Measurements from ENCODE around the gene AMPH. TPM values are rescaled to one million over a fixed set of nuclear protein-coding genes. Genes with fewer than 3 reads are reported as not detected.

AMPH gene
- total RNA-seq, 4 donors from 2014 or later: 5.0 to 11.8 (median 7.8) TPM

DNA sequence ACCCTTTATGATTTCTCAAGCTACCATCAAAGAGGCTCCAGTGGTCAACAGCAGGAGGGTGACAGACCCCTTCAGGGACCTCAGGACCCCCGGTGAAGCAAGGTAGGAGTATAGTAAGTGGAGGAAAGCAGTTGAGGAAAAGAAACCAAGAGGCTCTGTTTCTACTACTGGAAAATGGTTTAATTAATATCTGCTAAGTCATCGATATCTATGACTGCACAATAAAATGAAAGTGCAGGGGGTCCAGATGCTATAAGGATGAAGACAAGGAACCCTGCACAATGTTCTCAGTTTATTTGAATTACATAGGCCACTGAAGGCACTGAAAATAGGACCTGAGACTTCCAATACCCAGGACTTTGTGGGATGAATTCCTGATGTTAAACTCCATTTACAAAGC is 23.7 kb downstream of the AMPH start:
- Histone ChIP-seq H3K36me3 (no peaks in the 10 kb centered on the region), H3K9me3 (no peaks in the 10 kb centered on the region), H3K4me3 (no peak overlapping the region), H3K27ac (replicated peaks in 1 of 4) (no peak overlapping the region), H3K4me1 (no peaks in the 10 kb centered on the region), H3K27me3 (no peaks in the 10 kb centered on the region)
- intact Hi-C loops (cut with DNase I): no loop called here
- TF ChIP-seq POLR2AphosphoS5 (IDR thresholded peaks at IDR 0.05): no peak
- TF ChIP-seq POLR2A (IDR thresholded peaks at IDR 0.05; ENCODE audit: low read depth): no peak
- no peak for TF ChIP-seq EP300 (IDR thresholded peaks at IDR 0.05)
- TF ChIP-seq, protein P1, sequence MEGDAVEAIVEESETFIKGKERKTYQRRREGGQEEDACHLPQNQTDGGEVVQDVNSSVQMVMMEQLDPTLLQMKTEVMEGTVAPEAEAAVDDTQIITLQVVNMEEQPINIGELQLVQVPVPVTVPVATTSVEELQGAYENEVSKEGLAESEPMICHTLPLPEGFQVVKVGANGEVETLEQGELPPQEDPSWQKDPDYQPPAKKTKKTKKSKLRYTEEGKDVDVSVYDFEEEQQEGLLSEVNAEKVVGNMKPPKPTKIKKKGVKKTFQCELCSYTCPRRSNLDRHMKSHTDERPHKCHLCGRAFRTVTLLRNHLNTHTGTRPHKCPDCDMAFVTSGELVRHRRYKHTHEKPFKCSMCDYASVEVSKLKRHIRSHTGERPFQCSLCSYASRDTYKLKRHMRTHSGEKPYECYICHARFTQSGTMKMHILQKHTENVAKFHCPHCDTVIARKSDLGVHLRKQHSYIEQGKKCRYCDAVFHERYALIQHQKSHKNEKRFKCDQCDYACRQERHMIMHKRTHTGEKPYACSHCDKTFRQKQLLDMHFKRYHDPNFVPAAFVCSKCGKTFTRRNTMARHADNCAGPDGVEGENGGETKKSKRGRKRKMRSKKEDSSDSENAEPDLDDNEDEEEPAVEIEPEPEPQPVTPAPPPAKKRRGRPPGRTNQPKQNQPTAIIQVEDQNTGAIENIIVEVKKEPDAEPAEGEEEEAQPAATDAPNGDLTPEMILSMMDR (IDR thresholded peaks at IDR 0.05): no peak
- WGBS: 92% methylated on average over 2 of the region's 2 CpGs
- DNase-seq (ENCODE audit: extremely low spot score): no peak

DNA sequence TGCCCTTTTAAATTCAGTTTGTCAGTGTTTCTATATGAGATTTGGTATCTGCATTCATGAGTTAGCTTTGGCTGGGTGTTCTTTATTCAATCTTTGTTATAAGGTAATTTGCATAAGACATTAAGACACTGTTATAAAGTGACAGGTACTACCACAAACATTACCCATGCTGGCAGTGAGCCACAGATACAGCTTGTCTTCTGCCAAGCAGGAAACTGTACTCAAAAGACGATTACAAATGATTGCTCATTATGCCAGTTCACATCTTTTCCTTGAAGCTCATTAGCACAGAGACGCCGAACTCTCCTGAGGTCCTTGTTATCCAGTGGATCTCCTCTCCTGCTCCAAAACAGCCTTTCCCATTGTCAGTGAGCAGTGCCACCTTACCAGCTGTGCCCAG is 30.4 kb downstream of the AMPH start:
- no peak for TF ChIP-seq POLR2A (IDR thresholded peaks at IDR 0.05; ENCODE audit: low read depth)
- no peak for TF ChIP-seq EP300 (IDR thresholded peaks at IDR 0.05)
- TF ChIP-seq, protein P1 (IDR thresholded peaks at IDR 0.05): no peak
- no peak for TF ChIP-seq POLR2AphosphoS5 (IDR thresholded peaks at IDR 0.05)
- no peaks in the 10 kb centered on the region for H3K9me3 ChIP-seq
- DNase-seq (ENCODE audit: extremely low spot score): no peak
- WGBS: 78% methylated on average over 3 of the region's 3 CpGs
- H3K36me3 ChIP-seq: no peaks in the 10 kb centered on the region
- no peaks in the 10 kb centered on the region for H3K27me3 ChIP-seq
- no peak overlapping the region for H3K27ac ChIP-seq (replicated peaks in 1 of 4)
- H3K4me1 ChIP-seq: no peaks in the 10 kb centered on the region
- H3K4me3 ChIP-seq: no peak overlapping the region
- intact Hi-C loops (cut with DNase I): no loop called here

DNA sequence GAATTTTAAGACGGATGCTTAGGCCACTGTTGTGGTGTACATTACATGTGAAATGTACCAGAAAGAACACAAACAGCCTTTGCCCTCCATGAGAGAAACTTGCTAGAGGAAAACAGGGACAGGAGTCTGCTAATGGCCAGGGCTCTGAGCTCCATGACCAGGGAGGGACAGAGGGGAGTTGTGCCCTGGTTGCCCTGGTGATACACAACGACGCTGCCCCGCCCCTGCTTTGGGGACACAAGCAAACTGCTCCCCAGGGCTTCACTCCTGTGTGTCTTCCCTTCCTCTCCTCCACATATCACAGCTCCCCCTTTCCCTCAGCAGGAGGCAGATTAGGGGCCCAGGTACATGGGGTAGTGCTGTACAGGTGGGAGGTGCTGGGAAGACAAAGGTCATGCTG is 36.2 kb downstream of the AMPH start:
- no peaks in the 10 kb centered on the region for H3K36me3 ChIP-seq
- H3K4me1 ChIP-seq: no peaks in the 10 kb centered on the region
- intact Hi-C loops (cut with DNase I): no loop called here
- H3K27me3 ChIP-seq: no peaks in the 10 kb centered on the region
- H3K9me3 ChIP-seq: no peaks in the 10 kb centered on the region
- H3K27ac ChIP-seq (replicated peaks in 1 of 4): no peak overlapping the region
- no peak overlapping the region for H3K4me3 ChIP-seq
- DNase-seq (ENCODE audit: extremely low spot score): no peak
- WGBS: 65% methylated on average over 4 of the region's 4 CpGs
- TF ChIP-seq POLR2A (IDR thresholded peaks at IDR 0.05; ENCODE audit: low read depth) (no peak), POLR2AphosphoS5 (IDR thresholded peaks at IDR 0.05) (no peak), EP300 (IDR thresholded peaks at IDR 0.05) (no peak)
- TF ChIP-seq, protein P1 (IDR thresholded peaks at IDR 0.05): no peak

DNA sequence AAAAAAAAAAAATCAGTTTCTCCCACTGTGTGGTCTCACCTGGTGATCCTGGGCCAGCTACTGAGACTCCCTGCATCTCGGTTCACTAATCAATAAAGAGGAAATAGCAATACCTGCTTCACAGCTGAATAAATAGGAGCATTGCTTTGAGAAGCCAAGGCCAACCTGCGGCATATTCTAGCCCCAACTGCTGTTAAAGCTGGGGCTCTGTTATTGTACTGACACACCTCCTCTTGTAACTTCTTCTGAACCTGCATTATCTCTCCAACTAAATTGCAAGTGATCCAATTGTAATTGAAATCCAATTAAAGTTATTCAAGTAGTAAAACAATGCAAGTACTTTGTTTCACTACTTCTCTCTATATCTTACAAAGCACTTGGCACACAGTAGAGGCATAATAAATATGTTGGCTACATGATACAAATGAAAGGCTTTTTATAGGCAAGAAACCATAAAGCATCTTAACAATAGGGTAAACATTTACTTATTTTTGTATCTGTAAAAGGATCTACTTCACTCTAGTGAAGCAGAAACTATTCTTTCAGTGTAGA is 38.4 kb downstream of the AMPH start:
- H3K36me3 ChIP-seq: no peaks in the 10 kb centered on the region
- no peaks in the 10 kb centered on the region for H3K9me3 ChIP-seq
- no peak for TF ChIP-seq POLR2AphosphoS5 (IDR thresholded peaks at IDR 0.05)
- TF ChIP-seq, protein P1 (IDR thresholded peaks at IDR 0.05): no peak
- no peak for TF ChIP-seq POLR2A (IDR thresholded peaks at IDR 0.05; ENCODE audit: low read depth)
- TF ChIP-seq EP300 (IDR thresholded peaks at IDR 0.05): no peak
- H3K27ac ChIP-seq (replicated peaks in 1 of 4): no peak overlapping the region
- H3K4me3 ChIP-seq: no peak overlapping the region
- WGBS: 79% methylated on average over 2 of the region's 2 CpGs
- H3K4me1 ChIP-seq: no peaks in the 10 kb centered on the region
- no peak for DNase-seq (ENCODE audit: extremely low spot score)
- intact Hi-C loops (cut with DNase I): no loop called here
- H3K27me3 ChIP-seq: no peaks in the 10 kb centered on the region

Data from esophagus muscularis mucosa (tissue), 4 donors.